ENCODE measurements around the gene DOCK9.

The DOCK9 gene

DNA sequence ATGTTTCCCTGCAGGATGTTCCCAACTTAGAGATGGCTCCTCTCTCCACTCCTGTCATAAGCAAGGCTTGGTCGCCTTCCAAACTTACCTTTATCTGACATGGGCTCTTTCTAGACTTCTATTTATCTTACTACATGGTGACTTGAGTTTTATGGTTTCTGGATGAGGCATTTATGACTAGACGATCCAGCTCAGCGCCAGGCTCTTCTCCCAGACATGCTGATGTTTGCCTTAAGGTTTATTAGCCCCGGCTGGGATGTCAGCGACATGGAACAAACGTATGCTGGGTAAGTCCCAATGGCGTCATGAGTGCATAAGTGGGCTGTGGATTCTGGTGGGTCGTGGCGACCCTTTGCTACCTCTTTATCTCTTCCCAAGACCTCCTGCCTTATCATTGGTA lies 185.5 kb downstream of the DOCK9 start:
- H3K27ac ChIP-seq, result no peak overlapping the region
- no peak for TF ChIP-seq CTCF (IDR thresholded peaks at IDR 0.05)

DNA sequence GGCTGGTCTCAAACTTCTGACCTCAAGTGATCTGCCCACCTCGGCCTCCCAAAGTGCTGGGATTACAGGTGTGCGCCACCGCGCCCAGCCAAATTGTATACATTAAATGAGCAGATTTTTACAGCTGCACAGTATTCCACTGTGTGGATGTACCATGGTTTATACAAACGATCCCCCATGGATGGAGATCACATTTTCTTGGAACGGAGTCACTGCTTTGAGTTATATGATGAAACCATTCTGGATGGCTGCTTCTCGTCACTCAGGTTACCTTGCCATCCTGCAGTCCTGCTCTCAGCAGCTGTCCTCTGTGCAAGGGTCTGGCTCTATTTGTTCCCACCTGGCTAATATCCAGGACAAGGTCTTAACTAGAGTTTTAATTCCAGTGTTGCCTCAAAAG lies 186.3 kb downstream of the DOCK9 start:
- intact Hi-C loops (cut with DNase I; ENCODE audit: low total_unique reads), result no loop called here
- DNase-seq, result no peak
- no peaks in the 10 kb centered on the region for H3K4me1 ChIP-seq
- H3K9me3 ChIP-seq, result no peaks in the 10 kb centered on the region
- H3K27ac ChIP-seq, result no peak overlapping the region
- H3K36me3 ChIP-seq, result peaks cover 29 to 39% (median 36%) of the 10 kb centered on the region in 3 donors
- H3K4me3 ChIP-seq, result no peak overlapping the region
- no peak for TF ChIP-seq CTCF (IDR thresholded peaks at IDR 0.05)
- no peaks in the 10 kb centered on the region for H3K27me3 ChIP-seq

More for the DNA sequence above, 185.5 kb downstream of the DOCK9 start:
- H3K27me3 ChIP-seq, result no peaks in the 10 kb centered on the region
- intact Hi-C loops (cut with DNase I; ENCODE audit: low total_unique reads), result no loop called here
- H3K4me3 ChIP-seq, result no peak overlapping the region
- no peak for DNase-seq
- H3K4me1 ChIP-seq, result no peaks in the 10 kb centered on the region
- peaks cover 36 to 46% (median 43%) of the 10 kb centered on the region in 3 donors for H3K36me3 ChIP-seq
- no peaks in the 10 kb centered on the region for H3K9me3 ChIP-seq

DNA sequence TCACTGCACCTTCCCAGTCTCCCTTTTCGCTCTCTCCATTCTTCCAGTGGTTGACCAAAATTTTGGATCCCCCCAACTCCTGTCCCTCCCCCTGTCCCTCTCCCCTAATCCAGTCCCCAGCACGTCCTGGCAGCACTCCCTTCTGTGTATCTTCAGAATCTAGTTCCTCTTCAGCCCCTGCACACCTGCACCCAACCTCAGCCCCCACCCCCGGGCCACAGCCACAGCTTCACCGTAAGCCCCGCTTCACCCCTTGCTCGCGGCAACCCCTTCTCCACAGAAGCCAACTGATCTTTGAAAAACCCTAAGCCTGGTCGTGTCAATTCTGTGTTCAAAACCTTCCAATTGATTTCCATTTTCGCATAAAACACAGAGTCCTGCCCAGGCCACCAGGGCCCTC lies 189.9 kb downstream of the DOCK9 start:
- no peaks in the 10 kb centered on the region for H3K27me3 ChIP-seq
- no peaks in the 10 kb centered on the region for H3K9me3 ChIP-seq
- H3K4me3 ChIP-seq, result no peak overlapping the region
- no peak for TF ChIP-seq CTCF (IDR thresholded peaks at IDR 0.05)
- H3K27ac ChIP-seq, result no peak overlapping the region
- H3K36me3 ChIP-seq, result peaks cover 2 to 6% (median 6%) of the 10 kb centered on the region in 3 donors
- DNase-seq, result no peak
- intact Hi-C loops (cut with DNase I; ENCODE audit: low total_unique reads), result no loop called here
- no peaks in the 10 kb centered on the region for H3K4me1 ChIP-seq

DNA sequence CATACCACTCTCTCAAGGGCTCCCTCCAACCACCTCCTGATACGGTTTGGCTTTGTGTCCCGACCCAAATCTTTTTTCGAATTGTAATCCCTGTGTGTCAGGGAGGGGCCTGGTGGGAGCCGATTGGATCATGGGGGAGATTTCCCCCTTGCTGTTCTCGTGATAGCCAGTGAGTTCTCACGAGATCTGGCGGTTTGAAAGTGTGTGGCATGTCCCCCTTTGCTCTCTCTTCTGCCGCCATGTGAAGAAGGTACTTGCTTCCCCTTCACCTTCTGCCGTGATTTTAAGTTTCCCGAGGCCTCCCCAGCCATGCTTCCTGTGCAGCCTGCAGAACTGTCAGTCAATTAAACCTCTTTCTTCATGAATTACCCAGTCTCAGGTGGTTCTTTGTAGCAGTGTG lies 190.7 kb downstream of the DOCK9 start:
- Histone ChIP-seq H3K4me1 (no peaks in the 10 kb centered on the region), H3K36me3 (peaks cover 0 to 1% (median 0%) of the 10 kb centered on the region in 3 donors), H3K4me3 (no peak overlapping the region), H3K27me3 (no peaks in the 10 kb centered on the region), H3K27ac (no peak overlapping the region), H3K9me3 (no peaks in the 10 kb centered on the region)
- DNase-seq, result no peak
- no peak for TF ChIP-seq CTCF (IDR thresholded peaks at IDR 0.05)
- intact Hi-C loops (cut with DNase I; ENCODE audit: low total_unique reads), result no loop called here

DNA sequence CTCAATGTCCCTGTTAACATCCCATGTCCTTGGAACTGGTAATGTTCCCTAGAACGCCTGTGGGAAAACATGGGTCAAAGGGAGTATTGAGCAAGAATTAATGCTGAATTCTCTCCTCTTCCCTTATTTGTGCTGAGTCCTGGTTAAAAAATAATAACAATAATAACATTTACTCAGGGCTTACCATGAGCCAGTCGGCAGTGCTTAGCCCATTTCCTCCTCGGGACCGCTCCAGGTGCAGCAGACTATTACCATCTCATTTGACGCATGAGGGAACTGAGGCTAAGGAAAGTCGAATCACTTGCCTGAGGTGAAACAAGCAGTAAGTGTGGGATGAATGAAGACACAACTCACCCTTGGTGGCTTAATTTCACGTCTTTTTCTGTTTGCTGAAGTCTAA lies 191.8 kb downstream of the DOCK9 start:
- no peak for DNase-seq
- Histone ChIP-seq H3K4me3 (no peak overlapping the region), H3K36me3 (no peaks in the 10 kb centered on the region), H3K27me3 (peaks cover 0 to 9% of the 10 kb centered on the region in 2 donors), H3K4me1 (no peaks in the 10 kb centered on the region), H3K27ac (no peak overlapping the region), H3K9me3 (no peaks in the 10 kb centered on the region)
- intact Hi-C loops (cut with DNase I; ENCODE audit: low total_unique reads), result no loop called here
- TF ChIP-seq CTCF (IDR thresholded peaks at IDR 0.05), result no peak

DNA sequence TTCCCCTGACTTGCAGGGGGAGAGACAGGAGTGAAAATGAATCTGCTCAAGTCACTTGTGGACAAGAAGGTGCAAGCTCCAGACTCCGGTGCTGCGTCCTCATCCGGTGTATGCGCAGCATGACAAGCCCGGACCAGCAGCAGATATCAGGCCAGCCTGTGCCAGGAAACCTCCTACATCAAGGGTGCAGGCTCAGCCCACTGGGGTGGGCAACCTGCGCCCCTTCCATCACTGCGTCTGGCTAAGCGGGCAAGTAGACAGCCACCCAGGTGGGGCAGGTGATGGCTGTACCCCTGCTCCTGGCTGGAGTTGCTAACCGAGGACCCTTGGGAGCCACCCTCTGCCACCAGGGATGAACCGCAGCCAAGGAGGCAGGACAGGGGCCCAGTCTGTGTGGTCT lies 192.5 kb downstream of the DOCK9 start:
- TF ChIP-seq CTCF (IDR thresholded peaks at IDR 0.05), result no peak
- Histone ChIP-seq H3K27ac (no peak overlapping the region), H3K27me3 (peaks cover 0 to 10% of the 10 kb centered on the region in 2 donors), H3K36me3 (no peaks in the 10 kb centered on the region), H3K9me3 (no peaks in the 10 kb centered on the region), H3K4me3 (no peak overlapping the region), H3K4me1 (no peaks in the 10 kb centered on the region)
- DNase-seq, result no peak
- intact Hi-C loops (cut with DNase I; ENCODE audit: low total_unique reads), result no loop called here

All from tibial artery (tissue), 4 donors.